Spleen (tissue), 11 donors: ENCODE data around the gene STRIP2. TPM values are rescaled to one million over a fixed set of nuclear protein-coding genes. Genes with fewer than 3 reads are reported as not detected.

Source experiments
- DNase-seq: peaks from one replicate; pipeline ENCODE4 v3.0.0-alpha.2; 2020
- H3K27ac ChIP-seq, 8 donors: fragments of 200-600 bp; sonication (generic) in 7 of 8; 1 replicate in 4 of 8; 2 replicates in 4 of 8; pipeline versions ENCODE4 v1.5.0 to v1.8.0; 2016 to 2021; ENCODE audit warnings: inconsistent platforms in 4 of 8, mild to moderate bottlenecking in 4 of 8, moderate library complexity in 1 of 8
- H3K27me3 ChIP-seq, 7 donors: fragments of 200-600 bp; sonication (generic) in 6 of 7; replicated peaks in 1 of 7; 1 replicate in 4 of 7; 2 replicates in 3 of 7; pipeline versions ENCODE4 v1.5.0 to v1.8.0; 2016 to 2021; ENCODE audit warnings: inconsistent platforms in 3 of 7, mild to moderate bottlenecking in 1 of 7
- H3K36me3 ChIP-seq, 6 donors: fragments of 200-600 bp; sonication (generic) in 5 of 6; 1 replicate in 4 of 6; 2 replicates in 2 of 6; pipeline versions ENCODE4 v1.5.0 to v1.8.0; 2016 to 2021; ENCODE audit warnings: inconsistent platforms in 2 of 6
- H3K4me1 ChIP-seq, 6 donors: fragments of 200-600 bp; sonication (generic) in 5 of 6; 1 replicate in 3 of 6; 2 replicates in 3 of 6; pipeline versions ENCODE4 v1.5.0 to v1.8.0; 2016 to 2021; ENCODE audit warnings: inconsistent platforms in 3 of 6
- H3K4me3 ChIP-seq, 8 donors: fragments of 200-600 bp; sonication (generic) in 7 of 8; 1 replicate in 4 of 8; 2 replicates in 4 of 8; pipeline versions ENCODE4 v1.5.0 to v1.8.0; 2016 to 2021; ENCODE audit warnings: inconsistent platforms in 4 of 8, mild to moderate bottlenecking in 4 of 8, moderate library complexity in 2 of 8
- H3K9me3 ChIP-seq, 8 donors: fragments of 200-600 bp; sonication (generic) in 7 of 8; 1 replicate in 4 of 8; 2 replicates in 4 of 8; pipeline versions ENCODE4 v1.5.0 to v1.8.0; 2016 to 2021; ENCODE audit warnings: inconsistent platforms in 4 of 8
- POLR2A ChIP-seq, 3 donors: fragments of 450-650 bp; IDR thresholded peaks; one replicate each; pipeline ENCODE4 v1.5.1; 2017; ENCODE audit warnings: antibody characterized with exemption in 3 of 3, mild to moderate bottlenecking in 1 of 3
- POLR2AphosphoS5 ChIP-seq, 3 donors: sonication (generic); formaldehyde crosslinking; IDR thresholded peaks; one replicate each; pipeline ENCODE4 v1.5.1; 2017; ENCODE audit warnings: antibody characterized with exemption in 3 of 3
- WGBS, 5 donors: extraction: QIAGEN DNeasy Blood & Tissue Kit in 3 of 5; methylation state at CpG; one replicate each; pipeline versions ENCODE4 v1.1.5 to v1.1.7; 2013 to 2018; 5-methylcytosine and 5-hydroxymethylcytosine counted together
- intact Hi-C: fragments of 100-400 bp; cut with DNase I; formaldehyde crosslinking; loops from one replicate; pipeline ENCODE4 v1.15.0; 2023; ENCODE audit warnings: low total_unique reads
- polyA plus RNA-seq, 3 donors: library from polyadenylated mRNA; stranded (reverse); fragments of 200-250 nt; gene quantifications; one replicate each; pipeline ENCODE4 v1.2.1, GENCODE V29; 2013
- total RNA-seq, 7 donors: library from RNA; depleted of rRNA in 3 of 7; stranded (reverse); fragments of >200 nt in 3 of 7; fragmentation: NEBNext Ultra II Directional in 4 of 7; extraction: Animal tissue kit (Norgen Biotek cat#: 25700) in 4 of 7; gene quantifications; one replicate each; pipeline versions ENCODE4 v1.1.0 to v1.2.1, GENCODE V29; 2016 to 2021
- TF ChIP-seq, protein P1 (sequence below), 11 experiments: fragments of 200-600 bp in 7 of 11; fragments of 450-650 bp in 4 of 11; sonication (generic) in 4 of 11; IDR thresholded peaks in 8 of 11; conservative IDR thresholded peaks in 3 of 11; 1 replicate in 7 of 11; 2 replicates in 4 of 11; pipeline versions ENCODE4 v1.4.0 to v1.8.0; 2016 to 2021; ENCODE audit warnings: antibody characterized with exemption in 11 of 11, inconsistent platforms in 4 of 11, mild to moderate bottlenecking in 1 of 11
- donor health status: healthy with polysubstance abuse.
- donor health status: DM: no; HTN: no; CAD: no; lungs with moderate emphysema.
- donor health status: DM: no; HTN: no; CAD: no.
- donor health status: Bipolar disorder and iron deficiency.
- donor health status: healthy.
- donor health status: DM: no; HTN: no; CAD: no.
- donor health status: DM: yes; HTN: yes; CAD: no.

Gene STRIP2
- total and polyA plus RNA-seq, 10 donors = 0.60 to 2.2 (median 1.3) TPM

DNA sequence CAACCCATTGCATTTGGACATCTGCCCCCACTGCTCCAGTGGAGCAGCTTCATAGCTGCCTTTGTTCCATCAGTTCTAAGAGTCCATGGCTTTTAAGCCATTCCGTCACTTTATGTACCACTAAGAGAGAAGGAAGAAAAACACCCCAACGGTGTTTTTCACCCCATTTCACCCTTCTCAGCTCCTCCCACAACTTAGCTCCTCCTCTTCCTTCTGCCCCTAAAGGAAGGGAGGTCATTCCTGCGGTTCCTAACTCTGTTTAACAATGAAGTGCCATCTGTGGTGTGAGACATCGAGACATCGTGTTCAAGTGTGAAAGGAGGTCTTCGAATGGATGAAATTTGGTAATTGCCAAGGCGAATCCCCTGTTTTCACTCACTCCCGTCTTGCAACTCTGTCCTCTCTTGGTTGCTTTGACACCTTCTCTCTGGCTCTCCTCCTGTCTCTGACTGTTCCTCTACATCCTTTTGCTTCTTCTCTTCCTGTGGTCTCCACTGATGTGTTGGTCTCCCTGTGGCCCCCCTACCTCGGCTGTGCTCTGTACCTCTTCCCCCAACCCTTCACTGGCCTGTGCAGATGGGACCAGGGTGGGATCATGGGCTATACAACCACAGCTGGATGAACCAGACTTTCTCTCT is 91.1 kb downstream of the STRIP2 start:
- WGBS, 5 donors = 62 to 83% (median 73%) methylated on average over 9 of the region's 9 CpGs
- intact Hi-C loops = no loop called here
- TF ChIP-seq, protein P1, sequence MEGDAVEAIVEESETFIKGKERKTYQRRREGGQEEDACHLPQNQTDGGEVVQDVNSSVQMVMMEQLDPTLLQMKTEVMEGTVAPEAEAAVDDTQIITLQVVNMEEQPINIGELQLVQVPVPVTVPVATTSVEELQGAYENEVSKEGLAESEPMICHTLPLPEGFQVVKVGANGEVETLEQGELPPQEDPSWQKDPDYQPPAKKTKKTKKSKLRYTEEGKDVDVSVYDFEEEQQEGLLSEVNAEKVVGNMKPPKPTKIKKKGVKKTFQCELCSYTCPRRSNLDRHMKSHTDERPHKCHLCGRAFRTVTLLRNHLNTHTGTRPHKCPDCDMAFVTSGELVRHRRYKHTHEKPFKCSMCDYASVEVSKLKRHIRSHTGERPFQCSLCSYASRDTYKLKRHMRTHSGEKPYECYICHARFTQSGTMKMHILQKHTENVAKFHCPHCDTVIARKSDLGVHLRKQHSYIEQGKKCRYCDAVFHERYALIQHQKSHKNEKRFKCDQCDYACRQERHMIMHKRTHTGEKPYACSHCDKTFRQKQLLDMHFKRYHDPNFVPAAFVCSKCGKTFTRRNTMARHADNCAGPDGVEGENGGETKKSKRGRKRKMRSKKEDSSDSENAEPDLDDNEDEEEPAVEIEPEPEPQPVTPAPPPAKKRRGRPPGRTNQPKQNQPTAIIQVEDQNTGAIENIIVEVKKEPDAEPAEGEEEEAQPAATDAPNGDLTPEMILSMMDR (IDR thresholded peaks at IDR 0.05 in 8 of 11, conservative IDR thresholded peaks at IDR 0.05 in 3 of 11) = no peak
- TF ChIP-seq POLR2A (IDR thresholded peaks at IDR 0.05) (no peak), POLR2AphosphoS5 (IDR thresholded peaks at IDR 0.05) (no peak)
- H3K27me3 ChIP-seq = peaks cover 0 to 34% (median 0%) of the 10 kb centered on the region in 7 donors
- no peaks in the 10 kb centered on the region for H3K9me3 ChIP-seq
- H3K4me3 ChIP-seq = no peak overlapping the region
- no peaks in the 10 kb centered on the region for H3K36me3 ChIP-seq
- peak; percentile 28 for DNase-seq
- H3K4me1 ChIP-seq = no peaks in the 10 kb centered on the region
- H3K27ac ChIP-seq = no peak overlapping the region

DNA sequence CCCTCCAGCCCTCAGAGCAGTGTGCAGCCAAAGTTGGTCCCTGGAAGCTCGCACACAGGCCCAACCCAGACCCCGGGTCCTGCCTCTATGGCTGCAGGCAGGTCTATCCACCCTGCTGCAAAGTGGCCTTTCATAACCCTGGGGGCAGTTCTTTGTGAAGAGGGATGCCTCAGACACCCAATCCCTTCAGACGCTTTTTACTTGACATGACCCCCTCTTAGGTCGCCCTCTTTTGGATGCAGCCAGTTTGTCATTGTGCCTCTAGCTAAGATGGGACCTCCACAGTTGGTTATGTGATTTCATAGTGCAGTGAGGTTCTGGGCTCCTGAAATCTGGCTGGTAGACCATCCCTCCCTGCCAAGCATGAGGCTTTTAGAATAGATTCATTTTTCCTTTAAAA is 95.4 kb downstream of the STRIP2 start:
- WGBS, 5 donors = 82 to 92% (median 87%) methylated on average over 4 of the region's 4 CpGs
- TF ChIP-seq, protein P1 (IDR thresholded peaks at IDR 0.05 in 8 of 11, conservative IDR thresholded peaks at IDR 0.05 in 3 of 11) = no peak
- no peak for TF ChIP-seq POLR2AphosphoS5 (IDR thresholded peaks at IDR 0.05)
- TF ChIP-seq POLR2A (IDR thresholded peaks at IDR 0.05) = no peak
- Histone ChIP-seq H3K36me3 (no peaks in the 10 kb centered on the region), H3K9me3 (no peaks in the 10 kb centered on the region), H3K27me3 (peaks cover 0 to 8% (median 0%) of the 10 kb centered on the region in 7 donors), H3K4me3 (no peak overlapping the region), H3K27ac (no peak overlapping the region), H3K4me1 (no peaks in the 10 kb centered on the region)
- intact Hi-C loops = no loop called here
- DNase-seq = peak; percentile 49

DNA sequence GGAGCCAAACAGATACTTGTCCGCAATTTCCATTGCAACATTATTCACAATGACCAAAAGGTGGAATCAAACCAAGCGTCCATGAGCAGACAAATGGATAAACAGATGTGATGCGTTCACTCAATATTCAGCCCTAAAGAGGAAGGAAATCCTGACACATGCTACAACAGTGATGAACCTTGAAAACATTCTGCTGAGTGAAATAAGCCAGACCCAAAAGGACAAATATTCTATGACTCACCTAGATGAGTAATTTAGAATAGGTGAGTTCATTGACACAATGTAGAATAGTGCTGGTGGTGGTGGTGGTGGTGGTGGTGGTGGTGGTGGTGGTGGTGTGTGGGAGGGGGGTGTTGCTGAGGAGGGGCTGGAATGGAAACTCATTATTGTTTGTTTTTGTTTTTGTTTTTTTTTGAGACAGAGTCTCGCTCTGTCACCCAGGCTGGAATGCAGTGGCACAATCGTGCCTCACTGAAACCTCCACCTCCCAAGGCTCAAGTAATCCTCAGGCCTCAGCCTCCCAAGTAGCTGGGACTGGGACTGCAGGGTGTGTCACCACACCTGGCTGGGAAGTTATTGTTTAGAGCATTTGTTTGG is 96.7 kb downstream of the STRIP2 start:
- intact Hi-C loops = no loop called here
- Histone ChIP-seq H3K27ac (no peak overlapping the region), H3K9me3 (no peaks in the 10 kb centered on the region), H3K36me3 (no peaks in the 10 kb centered on the region), H3K4me1 (peaks cover 0 to 6% (median 0%) of the 10 kb centered on the region in 6 donors), H3K27me3 (peaks cover 0 to 8% (median 0%) of the 10 kb centered on the region in 7 donors), H3K4me3 (no peak overlapping the region)
- TF ChIP-seq, protein P1 (IDR thresholded peaks at IDR 0.05 in 8 of 11, conservative IDR thresholded peaks at IDR 0.05 in 3 of 11) = no peak
- TF ChIP-seq POLR2A (IDR thresholded peaks at IDR 0.05) (no peak), POLR2AphosphoS5 (IDR thresholded peaks at IDR 0.05) (no peak)
- 55 to 72% (median 55%) methylated on average over 5 of the region's 5 CpGs for WGBS, 5 donors
- peak; percentile 6 for DNase-seq

DNA sequence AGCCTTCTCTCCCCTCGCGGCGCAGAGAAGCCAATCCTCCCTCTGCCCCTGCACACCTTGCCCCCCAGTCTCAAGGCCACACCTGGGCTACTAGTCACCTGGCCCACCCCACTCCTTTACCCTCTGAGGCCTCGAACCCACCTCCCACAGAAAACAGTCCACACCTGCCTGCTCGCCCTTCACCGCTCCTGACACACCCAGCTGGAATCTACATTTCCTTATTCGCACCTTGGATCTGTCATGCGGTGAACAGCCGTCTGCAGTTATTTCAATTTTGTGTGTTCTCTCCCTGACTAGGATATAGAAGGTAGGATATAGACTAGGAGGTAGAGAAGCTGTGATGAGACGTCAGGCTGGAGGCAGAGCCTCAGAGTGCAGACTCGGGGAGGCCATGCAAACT is 97.5 kb downstream of the STRIP2 start:
- H3K4me3 ChIP-seq = no peak overlapping the region
- intact Hi-C loops = no loop called here
- H3K36me3 ChIP-seq = no peaks in the 10 kb centered on the region
- peak; percentile 52 for DNase-seq
- H3K27me3 ChIP-seq = peaks cover 0 to 5% (median 0%) of the 10 kb centered on the region in 7 donors
- H3K9me3 ChIP-seq = no peaks in the 10 kb centered on the region
- WGBS, 5 donors = 88 to 93% (median 90%) methylated on average over 11 of the region's 11 CpGs
- H3K4me1 ChIP-seq = peaks cover 0 to 6% (median 0%) of the 10 kb centered on the region in 6 donors
- TF ChIP-seq POLR2A (IDR thresholded peaks at IDR 0.05) (no peak), POLR2AphosphoS5 (IDR thresholded peaks at IDR 0.05) (no peak)
- TF ChIP-seq, protein P1 (IDR thresholded peaks at IDR 0.05 in 8 of 11, conservative IDR thresholded peaks at IDR 0.05 in 3 of 11) = no peak
- H3K27ac ChIP-seq = no peak overlapping the region
